ENCODE results near the gene SUGT1. TPM values are rescaled to one million over a fixed set of nuclear protein-coding genes. Genes with fewer than 3 reads are reported as not detected.

SUGT1 gene
- total and polyA plus RNA-seq, 2 of the 13 experiments (the other 11 are each of a cell fraction or from before 2014, with no cell fraction given) = 23.1 to 71.2 TPM

DNA sequence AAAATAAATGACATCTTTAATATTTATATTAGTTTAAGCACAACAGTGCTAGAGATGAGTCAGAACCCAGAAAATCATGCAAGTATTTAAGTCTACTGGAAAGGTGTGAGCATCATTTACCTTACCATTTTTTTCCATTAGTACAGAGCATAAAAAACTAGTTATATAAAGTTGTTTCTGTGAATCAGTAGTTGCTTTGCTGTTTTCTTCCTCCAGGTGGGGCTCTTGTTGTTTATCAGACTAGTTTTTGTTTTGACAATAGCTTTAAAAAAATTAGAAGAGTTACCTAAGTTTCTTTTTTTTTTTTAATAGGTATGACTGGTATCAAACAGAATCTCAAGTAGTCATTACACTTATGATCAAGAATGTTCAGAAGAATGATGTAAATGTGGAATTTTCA is 12.7 kb downstream of the SUGT1 start:
- no peaks in the 10 kb centered on the region for H3K27me3 ChIP-seq (ENCODE audit: control insufficient read depth in 1 of 2, insufficient read depth in 2 of 2, low read length in 2 of 2)
- H3K9ac ChIP-seq (ENCODE audit: insufficient read depth, low read depth, low read length) = no peak overlapping the region
- H3K9me3 ChIP-seq (ENCODE audit: low read length) = no peaks in the 10 kb centered on the region
- FAIRE-seq = no peak
- H3K4me3 ChIP-seq (replicated peaks in 1 of 3; ENCODE audit: insufficient read depth in 1 of 3, low read depth in 2 of 3, low read length in 3 of 3) = no peak overlapping the region
- H3K27ac ChIP-seq (ENCODE audit: extremely low read length, insufficient read depth, low read length) = no peak overlapping the region
- H3K79me2 ChIP-seq (ENCODE audit: insufficient read depth, low read length) = no peaks in the 10 kb centered on the region
- H3K36me3 ChIP-seq (replicated peaks in 1 of 2; ENCODE audit: control insufficient read depth in 1 of 2, insufficient read depth in 2 of 2, low read length in 2 of 2) = peaks cover 4 to 68% of the 10 kb centered on the region in 2 experiments; a peak in 4 of 5 replicates
- intact Hi-C loops (cut with micrococcal nuclease; ENCODE audit: unreplicated experiment) (loop anchor here (1.0 to 5.0 kb wide), 2 partner anchors 72 to 144 kb away; partner anchors contain the start of gene CNMD), in situ Hi-C loops (cut with HindIII; ENCODE audit: extremely low pct_ligation_motif_present, low pct_unique_long_range_greater_than_20kb) (no loop called here)
- no peaks in the 10 kb centered on the region for H4K20me1 ChIP-seq (ENCODE audit: insufficient read depth, low read length)
- peak; percentile 15 for DNase-seq (ENCODE audit: low spot score)
- no peak overlapping the region for H3K4me2 ChIP-seq (ENCODE audit: low read depth, low read length)
- H2AFZ ChIP-seq (ENCODE audit: low read length) = no peak overlapping the region
- TF ChIP-seq SMC3 (IDR thresholded peaks at IDR 0.05; ENCODE audit: low read length) = peak; percentile 28; the same call in 1 of the 2 replicates
- TF ChIP-seq NR2F6 (IDR thresholded peaks at IDR 0.05) = no peak
- no peak for TF ChIP-seq NR2F6 (CRISPR knock-in tag; IDR thresholded peaks at IDR 0.05)
- 0 out of 2 replicates have a peak, but pooled peaks have one; percentile 5 for TF ChIP-seq STAG1 (CRISPR knock-in tag; IDR thresholded peaks at IDR 0.05)
- TF ChIP-seq, protein P1, sequence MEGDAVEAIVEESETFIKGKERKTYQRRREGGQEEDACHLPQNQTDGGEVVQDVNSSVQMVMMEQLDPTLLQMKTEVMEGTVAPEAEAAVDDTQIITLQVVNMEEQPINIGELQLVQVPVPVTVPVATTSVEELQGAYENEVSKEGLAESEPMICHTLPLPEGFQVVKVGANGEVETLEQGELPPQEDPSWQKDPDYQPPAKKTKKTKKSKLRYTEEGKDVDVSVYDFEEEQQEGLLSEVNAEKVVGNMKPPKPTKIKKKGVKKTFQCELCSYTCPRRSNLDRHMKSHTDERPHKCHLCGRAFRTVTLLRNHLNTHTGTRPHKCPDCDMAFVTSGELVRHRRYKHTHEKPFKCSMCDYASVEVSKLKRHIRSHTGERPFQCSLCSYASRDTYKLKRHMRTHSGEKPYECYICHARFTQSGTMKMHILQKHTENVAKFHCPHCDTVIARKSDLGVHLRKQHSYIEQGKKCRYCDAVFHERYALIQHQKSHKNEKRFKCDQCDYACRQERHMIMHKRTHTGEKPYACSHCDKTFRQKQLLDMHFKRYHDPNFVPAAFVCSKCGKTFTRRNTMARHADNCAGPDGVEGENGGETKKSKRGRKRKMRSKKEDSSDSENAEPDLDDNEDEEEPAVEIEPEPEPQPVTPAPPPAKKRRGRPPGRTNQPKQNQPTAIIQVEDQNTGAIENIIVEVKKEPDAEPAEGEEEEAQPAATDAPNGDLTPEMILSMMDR (CRISPR knock-in tag; IDR thresholded peaks at IDR 0.05) = peak; percentile 28; the same call in 1 of the 2 replicates
- H3K4me1 ChIP-seq (ENCODE audit: insufficient read depth, low read length) = no peaks in the 10 kb centered on the region
- ATAC-seq = no peak
- BruUV-seq (replicated peaks) = no TSS peak
- POLR2A ChIA-PET = interaction anchor here (2.2 kb wide), 1 partner anchor 13 kb away, joined by 13 read pairs; the partner anchor contains the start of gene SUGT1
- CTCF ChIA-PET (ENCODE audit: low intra/inter-chr PET ratio, low total read pairs) = interaction anchor here (1.3 to 1.9 kb wide), 3 partner anchors 74 to 302 kb away, joined by 6 to 16 read pairs (median 6); partner anchors contain the start of gene CNMD

DNA sequence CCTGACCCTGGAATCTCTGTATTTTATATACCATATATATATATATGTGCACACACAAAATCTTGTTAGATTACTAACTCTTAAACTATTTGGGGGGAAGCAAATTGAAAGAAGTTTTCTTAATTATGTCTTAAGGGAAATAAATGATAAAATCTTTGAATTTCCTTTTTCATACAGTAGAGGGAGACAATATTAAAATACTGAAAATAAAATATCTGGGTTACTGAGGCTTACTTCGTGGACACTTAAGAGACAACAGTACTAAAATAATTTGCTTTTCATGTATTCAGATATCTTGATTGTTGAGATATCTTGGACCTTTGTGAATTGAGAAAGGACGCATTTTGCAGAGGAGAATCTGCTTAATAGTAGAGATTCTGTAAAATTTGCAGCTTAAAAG is 17.0 kb downstream of the SUGT1 start:
- intact Hi-C loops (cut with micrococcal nuclease; ENCODE audit: unreplicated experiment) (loop anchor here (5.0 kb wide), 1 partner anchor 68 kb away; the partner anchor contains the start of gene CNMD), in situ Hi-C loops (cut with HindIII; ENCODE audit: extremely low pct_ligation_motif_present, low pct_unique_long_range_greater_than_20kb) (no loop called here)
- H3K9ac ChIP-seq (ENCODE audit: insufficient read depth, low read depth, low read length) = no peak overlapping the region
- H3K9me3 ChIP-seq (ENCODE audit: low read length) = no peaks in the 10 kb centered on the region
- no peak overlapping the region for H3K27ac ChIP-seq (ENCODE audit: extremely low read length, insufficient read depth, low read length)
- no peaks in the 10 kb centered on the region for H3K27me3 ChIP-seq (ENCODE audit: control insufficient read depth in 1 of 2, insufficient read depth in 2 of 2, low read length in 2 of 2)
- H4K20me1 ChIP-seq (ENCODE audit: insufficient read depth, low read length) = no peaks in the 10 kb centered on the region
- H2AFZ ChIP-seq (ENCODE audit: low read length) = no peak overlapping the region
- no peak overlapping the region for H3K4me3 ChIP-seq (replicated peaks in 1 of 3; ENCODE audit: insufficient read depth in 1 of 3, low read depth in 2 of 3, low read length in 3 of 3)
- DNase-seq (ENCODE audit: low spot score) = no peak
- H3K4me1 ChIP-seq (ENCODE audit: insufficient read depth, low read length) = no peaks in the 10 kb centered on the region
- ChIA-PET POLR2A (no interaction called here), CTCF (ENCODE audit: low intra/inter-chr PET ratio, low total read pairs) (no interaction called here)
- no peak for ATAC-seq
- H3K4me2 ChIP-seq (ENCODE audit: low read depth, low read length) = no peak overlapping the region
- peaks cover 4 to 55% of the 10 kb centered on the region in 2 experiments for H3K36me3 ChIP-seq (replicated peaks in 1 of 2; ENCODE audit: control insufficient read depth in 1 of 2, insufficient read depth in 2 of 2, low read length in 2 of 2)
- 95% methylated on average over 2 of the region's 2 CpGs for WGBS (ENCODE audit: low lambda C conversion rate)
- BruUV-seq (replicated peaks) = no TSS peak
- no peaks in the 10 kb centered on the region for H3K79me2 ChIP-seq (ENCODE audit: insufficient read depth, low read length)
- no peak for FAIRE-seq
- TF ChIP-seq, protein P2, sequence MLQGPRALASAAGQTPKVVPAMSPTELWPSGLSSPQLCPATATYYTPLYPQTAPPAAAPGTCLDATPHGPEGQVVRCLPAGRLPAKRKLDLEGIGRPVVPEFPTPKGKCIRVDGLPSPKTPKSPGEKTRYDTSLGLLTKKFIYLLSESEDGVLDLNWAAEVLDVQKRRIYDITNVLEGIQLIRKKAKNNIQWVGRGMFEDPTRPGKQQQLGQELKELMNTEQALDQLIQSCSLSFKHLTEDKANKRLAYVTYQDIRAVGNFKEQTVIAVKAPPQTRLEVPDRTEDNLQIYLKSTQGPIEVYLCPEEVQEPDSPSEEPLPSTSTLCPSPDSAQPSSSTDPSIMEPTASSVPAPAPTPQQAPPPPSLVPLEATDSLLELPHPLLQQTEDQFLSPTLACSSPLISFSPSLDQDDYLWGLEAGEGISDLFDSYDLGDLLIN (CRISPR knock-in tag; IDR thresholded peaks at IDR 0.05; ENCODE audit: borderline replicate concordance) = no peak
- no peak for TF ChIP-seq ZNF605 (CRISPR knock-in tag; IDR thresholded peaks at IDR 0.05)
- TF ChIP-seq, protein P3, sequence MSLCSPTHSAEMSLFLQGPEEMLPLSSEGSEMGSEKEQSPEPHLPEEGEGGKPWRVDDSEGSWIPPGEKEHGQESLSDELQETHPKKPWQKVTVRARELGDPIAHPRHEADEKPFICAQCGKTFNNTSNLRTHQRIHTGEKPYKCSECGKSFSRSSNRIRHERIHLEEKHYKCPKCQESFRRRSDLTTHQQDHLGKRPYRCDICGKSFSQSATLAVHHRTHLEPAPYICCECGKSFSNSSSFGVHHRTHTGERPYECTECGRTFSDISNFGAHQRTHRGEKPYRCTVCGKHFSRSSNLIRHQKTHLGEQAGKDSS (CRISPR knock-in tag; IDR thresholded peaks at IDR 0.05; ENCODE audit: borderline replicate concordance, low read depth) = no peak
- TF ChIP-seq, protein P4, sequence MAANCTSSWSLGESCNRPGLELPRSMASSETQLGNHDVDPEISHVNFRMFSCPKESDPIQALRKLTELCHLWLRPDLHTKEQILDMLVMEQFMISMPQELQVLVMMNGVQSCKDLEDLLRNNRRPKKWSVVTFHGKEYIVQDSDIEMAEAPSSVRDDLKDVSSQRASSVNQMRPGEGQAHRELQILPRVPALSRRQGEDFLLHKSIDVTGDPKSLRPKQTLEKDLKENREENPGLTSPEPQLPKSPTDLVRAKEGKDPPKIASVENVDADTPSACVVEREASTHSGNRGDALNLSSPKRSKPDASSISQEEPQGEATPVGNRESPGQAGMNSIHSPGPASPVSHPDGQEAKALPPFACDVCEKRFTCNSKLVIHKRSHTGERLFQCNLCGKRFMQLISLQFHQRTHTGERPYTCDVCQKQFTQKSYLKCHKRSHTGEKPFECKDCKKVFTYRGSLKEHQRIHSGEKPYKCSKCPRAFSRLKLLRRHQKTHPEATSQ (CRISPR knock-in tag; IDR thresholded peaks at IDR 0.05; ENCODE audit: borderline replicate concordance) = no peak
- TF ChIP-seq, protein P5, sequence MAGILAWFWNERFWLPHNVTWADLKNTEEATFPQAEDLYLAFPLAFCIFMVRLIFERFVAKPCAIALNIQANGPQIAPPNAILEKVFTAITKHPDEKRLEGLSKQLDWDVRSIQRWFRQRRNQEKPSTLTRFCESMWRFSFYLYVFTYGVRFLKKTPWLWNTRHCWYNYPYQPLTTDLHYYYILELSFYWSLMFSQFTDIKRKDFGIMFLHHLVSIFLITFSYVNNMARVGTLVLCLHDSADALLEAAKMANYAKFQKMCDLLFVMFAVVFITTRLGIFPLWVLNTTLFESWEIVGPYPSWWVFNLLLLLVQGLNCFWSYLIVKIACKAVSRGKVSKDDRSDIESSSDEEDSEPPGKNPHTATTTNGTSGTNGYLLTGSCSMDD (CRISPR knock-in tag; IDR thresholded peaks at IDR 0.05) = no peak
- TF ChIP-seq ZNF546 (CRISPR knock-in tag; conservative IDR thresholded peaks at IDR 0.05) = no peak
- TF ChIP-seq YY1 (IDR thresholded peaks at IDR 0.05; ENCODE audit: insufficient read depth, insufficient replicate concordance, low read depth, low read length) = no peak
- no peak for TF ChIP-seq KAT8 (CRISPR knock-in tag; IDR thresholded peaks at IDR 0.05)
